ENCODE measurements around the gene RPL28.

Gene RPL28

DNA sequence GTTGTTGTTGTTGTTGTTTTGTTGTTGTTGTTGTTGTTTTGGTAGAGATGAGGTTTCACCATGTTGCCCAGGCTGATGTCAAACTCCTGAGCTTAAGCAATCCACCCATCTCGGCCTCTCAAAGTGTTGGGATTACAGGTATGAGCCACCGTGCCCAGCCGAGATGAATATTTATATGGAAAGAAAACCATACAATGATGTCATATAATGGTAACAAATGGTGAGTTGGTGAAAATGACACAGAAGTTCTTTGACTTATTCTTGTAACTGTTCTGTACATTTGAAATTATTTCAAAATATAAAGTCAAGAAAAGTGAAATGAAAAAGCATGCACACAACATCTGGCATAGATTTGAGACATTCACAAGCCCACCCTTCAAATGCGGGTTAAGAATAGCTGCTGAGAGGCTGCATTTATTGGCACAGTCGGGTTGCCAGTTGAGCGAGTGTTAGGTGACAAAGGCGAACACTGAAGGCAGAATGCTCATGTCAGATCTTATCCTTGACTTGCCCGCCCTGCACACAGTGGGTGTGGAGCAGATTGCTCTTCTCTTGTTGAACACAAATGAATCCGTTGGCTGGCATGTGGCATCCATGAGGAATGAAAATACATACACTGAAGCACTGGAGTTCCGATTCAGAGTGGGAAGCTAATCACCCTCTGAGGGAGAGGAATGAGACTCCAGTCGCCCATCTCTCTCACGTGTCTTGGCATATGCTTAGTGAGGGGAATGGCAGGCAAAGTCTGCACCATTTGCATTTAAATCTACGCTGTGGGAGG lies 37.7 kb downstream of the RPL28 start:
- no peaks in the 10 kb centered on the region for H3K36me3 ChIP-seq (replicated peaks; ENCODE audit: low read depth, low read length)
- H3K9ac ChIP-seq (ENCODE audit: low read length): no peak overlapping the region
- no peak for TF ChIP-seq EZH2phosphoT487 (IDR thresholded peaks at IDR 0.05; ENCODE audit: low read depth)
- TF ChIP-seq, protein P1, sequence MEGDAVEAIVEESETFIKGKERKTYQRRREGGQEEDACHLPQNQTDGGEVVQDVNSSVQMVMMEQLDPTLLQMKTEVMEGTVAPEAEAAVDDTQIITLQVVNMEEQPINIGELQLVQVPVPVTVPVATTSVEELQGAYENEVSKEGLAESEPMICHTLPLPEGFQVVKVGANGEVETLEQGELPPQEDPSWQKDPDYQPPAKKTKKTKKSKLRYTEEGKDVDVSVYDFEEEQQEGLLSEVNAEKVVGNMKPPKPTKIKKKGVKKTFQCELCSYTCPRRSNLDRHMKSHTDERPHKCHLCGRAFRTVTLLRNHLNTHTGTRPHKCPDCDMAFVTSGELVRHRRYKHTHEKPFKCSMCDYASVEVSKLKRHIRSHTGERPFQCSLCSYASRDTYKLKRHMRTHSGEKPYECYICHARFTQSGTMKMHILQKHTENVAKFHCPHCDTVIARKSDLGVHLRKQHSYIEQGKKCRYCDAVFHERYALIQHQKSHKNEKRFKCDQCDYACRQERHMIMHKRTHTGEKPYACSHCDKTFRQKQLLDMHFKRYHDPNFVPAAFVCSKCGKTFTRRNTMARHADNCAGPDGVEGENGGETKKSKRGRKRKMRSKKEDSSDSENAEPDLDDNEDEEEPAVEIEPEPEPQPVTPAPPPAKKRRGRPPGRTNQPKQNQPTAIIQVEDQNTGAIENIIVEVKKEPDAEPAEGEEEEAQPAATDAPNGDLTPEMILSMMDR (IDR thresholded peaks at IDR 0.05; ENCODE audit: low read depth, low read length): no peak
- H3K27ac ChIP-seq (ENCODE audit: low read length): no peak overlapping the region
- H3K4me2 ChIP-seq (ENCODE audit: low read length): no peak overlapping the region
- no peaks in the 10 kb centered on the region for H3K9me3 ChIP-seq (ENCODE audit: insufficient read depth, low read length)
- no peaks in the 10 kb centered on the region for H3K79me2 ChIP-seq (ENCODE audit: low read length)
- no peaks in the 10 kb centered on the region for H4K20me1 ChIP-seq (ENCODE audit: insufficient read depth, low read length)
- H3K4me1 ChIP-seq (ENCODE audit: low read length): no peaks in the 10 kb centered on the region
- H3K4me3 ChIP-seq (ENCODE audit: low read length): no peak overlapping the region
- H2AFZ ChIP-seq (ENCODE audit: low read depth, low read length): no peak overlapping the region
- H3K27me3 ChIP-seq (ENCODE audit: low read depth, low read length): peaks cover 13% of the 10 kb centered on the region

DNA sequence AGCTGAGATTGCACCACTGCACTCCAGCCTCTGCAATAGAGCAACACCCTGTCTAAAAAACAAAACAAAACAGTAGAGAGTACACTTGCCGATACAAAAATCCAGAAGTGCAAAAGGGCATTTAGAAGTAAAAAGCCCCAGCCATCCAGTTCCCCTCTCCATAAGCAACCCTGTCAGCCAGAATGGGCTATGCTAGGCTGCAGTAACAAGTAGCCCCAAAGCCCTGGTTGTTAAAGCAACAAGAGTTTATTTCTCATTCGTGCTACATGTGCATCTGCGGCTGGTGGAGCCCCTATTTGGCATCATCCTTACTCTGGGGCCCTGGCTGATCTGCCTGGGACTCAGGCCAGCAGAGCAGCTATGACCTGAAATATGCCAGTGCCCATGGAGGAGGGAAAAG lies 38.8 kb downstream of the RPL28 start:
- peaks cover 11% of the 10 kb centered on the region for H3K27me3 ChIP-seq (ENCODE audit: low read depth, low read length)
- H3K4me1 ChIP-seq (ENCODE audit: low read length): no peaks in the 10 kb centered on the region
- no peaks in the 10 kb centered on the region for H4K20me1 ChIP-seq (ENCODE audit: insufficient read depth, low read length)
- no peak overlapping the region for H3K9ac ChIP-seq (ENCODE audit: low read length)
- no peaks in the 10 kb centered on the region for H3K9me3 ChIP-seq (ENCODE audit: insufficient read depth, low read length)
- TF ChIP-seq EZH2phosphoT487 (IDR thresholded peaks at IDR 0.05; ENCODE audit: low read depth): no peak
- TF ChIP-seq, protein P1 (IDR thresholded peaks at IDR 0.05; ENCODE audit: low read depth, low read length): no peak
- H3K4me2 ChIP-seq (ENCODE audit: low read length): no peak overlapping the region
- H2AFZ ChIP-seq (ENCODE audit: low read depth, low read length): no peak overlapping the region
- no peaks in the 10 kb centered on the region for H3K79me2 ChIP-seq (ENCODE audit: low read length)
- no peak overlapping the region for H3K27ac ChIP-seq (ENCODE audit: low read length)
- no peak overlapping the region for H3K4me3 ChIP-seq (ENCODE audit: low read length)
- no peaks in the 10 kb centered on the region for H3K36me3 ChIP-seq (replicated peaks; ENCODE audit: low read depth, low read length)

DNA sequence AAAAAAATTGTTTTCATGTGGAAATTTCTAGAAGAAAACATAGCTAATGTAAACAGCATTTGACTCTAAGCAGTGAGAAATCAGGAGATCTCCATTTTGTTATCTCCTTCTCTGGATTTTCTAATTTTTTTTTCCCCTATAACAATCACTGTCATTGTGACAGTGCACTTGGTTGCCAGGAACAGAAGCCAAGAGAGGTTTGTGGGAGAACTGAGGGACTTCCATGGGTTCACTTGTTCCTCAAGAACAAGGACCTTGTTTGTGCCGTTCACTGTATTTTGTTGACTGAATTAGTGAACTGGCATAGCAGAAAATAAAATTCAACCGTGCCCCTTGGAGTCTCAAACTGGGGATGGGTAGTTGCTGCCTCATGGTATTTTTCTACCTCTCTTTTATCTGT lies 40.3 kb downstream of the RPL28 start:
- Histone ChIP-seq H3K9me3 (ENCODE audit: insufficient read depth, low read length) (no peaks in the 10 kb centered on the region), H2AFZ (ENCODE audit: low read depth, low read length) (no peak overlapping the region), H3K79me2 (ENCODE audit: low read length) (no peaks in the 10 kb centered on the region), H3K4me2 (ENCODE audit: low read length) (no peak overlapping the region), H3K4me1 (ENCODE audit: low read length) (no peaks in the 10 kb centered on the region), H3K27me3 (ENCODE audit: low read depth, low read length) (no peaks in the 10 kb centered on the region; the same call in none of the 2 replicates), H3K4me3 (ENCODE audit: low read length) (no peak overlapping the region), H3K9ac (ENCODE audit: low read length) (no peak overlapping the region), H4K20me1 (ENCODE audit: insufficient read depth, low read length) (no peaks in the 10 kb centered on the region), H3K36me3 (replicated peaks; ENCODE audit: low read depth, low read length) (no peaks in the 10 kb centered on the region), H3K27ac (ENCODE audit: low read length) (no peak overlapping the region)
- TF ChIP-seq, protein P1 (IDR thresholded peaks at IDR 0.05; ENCODE audit: low read depth, low read length): no peak
- TF ChIP-seq EZH2phosphoT487 (IDR thresholded peaks at IDR 0.05; ENCODE audit: low read depth): no peak

DNA sequence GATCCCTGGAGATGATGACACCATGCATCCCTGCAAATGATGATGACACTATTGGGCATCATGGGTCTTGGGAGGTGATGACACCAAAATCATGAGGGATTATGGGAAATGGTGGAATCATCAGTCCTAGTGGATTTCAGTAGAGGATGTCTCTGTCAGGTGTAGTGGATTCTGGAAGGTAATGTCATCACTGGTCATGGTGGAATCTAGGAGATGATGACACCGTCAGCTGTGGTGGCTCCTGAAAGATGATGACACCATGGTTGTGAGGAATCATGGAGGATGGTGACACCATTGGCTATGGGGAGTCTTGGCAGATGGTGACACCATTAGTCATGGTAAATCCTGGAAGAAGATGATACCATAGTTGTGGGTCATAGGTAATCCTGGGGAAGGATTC lies 45.5 kb downstream of the RPL28 start:
- Histone ChIP-seq H3K4me2 (ENCODE audit: low read length) (no peak overlapping the region), H3K36me3 (replicated peaks; ENCODE audit: low read depth, low read length) (no peaks in the 10 kb centered on the region), H3K79me2 (ENCODE audit: low read length) (no peaks in the 10 kb centered on the region), H3K4me1 (ENCODE audit: low read length) (no peaks in the 10 kb centered on the region), H2AFZ (ENCODE audit: low read depth, low read length) (no peak overlapping the region), H3K9me3 (ENCODE audit: insufficient read depth, low read length) (no peaks in the 10 kb centered on the region), H3K27ac (ENCODE audit: low read length) (no peak overlapping the region), H3K4me3 (ENCODE audit: low read length) (no peak overlapping the region), H3K9ac (ENCODE audit: low read length) (no peak overlapping the region), H3K27me3 (ENCODE audit: low read depth, low read length) (no peaks in the 10 kb centered on the region; the same call in 1 of the 2 replicates), H4K20me1 (ENCODE audit: insufficient read depth, low read length) (no peaks in the 10 kb centered on the region)
- TF ChIP-seq, protein P1 (IDR thresholded peaks at IDR 0.05; ENCODE audit: low read depth, low read length): no peak
- no peak for TF ChIP-seq EZH2phosphoT487 (IDR thresholded peaks at IDR 0.05; ENCODE audit: low read depth)
